Activated CD8-positive, alpha-beta memory T cell treated with anti-CD3 and anti-CD28 coated beads, Interleukin-2, amount 50 U/mL, for 4 hours (primary cell): ENCODE measurements around the gene HEPN1.

Source experiments
- DNase-seq: peaks from one replicate; pipeline ENCODE4 v3.0.0-alpha.2; 2020

Gene HEPN1

GRCh38 chr11:124918950-124919349 lies at the start of gene HEPN1:
TSS of gene HEPN1 (plus strand) at chr11:124919250.
- DNase-seq: no peak

GRCh38 chr11:124869331-124869730 lies 49.7 kb upstream of the HEPN1 start:
- no peak for DNase-seq

GRCh38 chr11:124869856-124870387 lies 49.1 kb upstream of the HEPN1 start:
- DNase-seq: no peak

GRCh38 chr11:124870430-124870829 lies 48.6 kb upstream of the HEPN1 start:
- no peak for DNase-seq

- DNase-seq: no peak
Measured at GRCh38 chr11:124872280-124872679, 46.8 kb upstream of the HEPN1 start.

- no peak for DNase-seq
Measured at GRCh38 chr11:124872741-124873140, 46.3 kb upstream of the HEPN1 start.

- no peak for DNase-seq
Measured at GRCh38 chr11:124873951-124874350, 45.1 kb upstream of the HEPN1 start.

GRCh38 chr11:124874571-124875255 lies 44.3 kb upstream of the HEPN1 start:
- DNase-seq: no peak

GRCh38 chr11:124875401-124875800 lies 43.6 kb upstream of the HEPN1 start:
- DNase-seq: no peak

GRCh38 chr11:124875943-124876817 lies 42.9 kb upstream of the HEPN1 start:
- peak; percentile 78 for DNase-seq

GRCh38 chr11:124876818-124877630 lies 42.0 kb upstream of the HEPN1 start:
- no peak for DNase-seq

- no peak for DNase-seq
Measured at GRCh38 chr11:124877631-124877909, 41.5 kb upstream of the HEPN1 start.

- no peak for DNase-seq
Measured at GRCh38 chr11:124877910-124878758, 40.9 kb upstream of the HEPN1 start.

- no peak for DNase-seq
Measured at GRCh38 chr11:124878759-124879492, 40.1 kb upstream of the HEPN1 start.

GRCh38 chr11:124879493-124880289 lies 39.4 kb upstream of the HEPN1 start:
- DNase-seq: no peak

GRCh38 chr11:124880290-124880611 lies 38.8 kb upstream of the HEPN1 start:
- DNase-seq: no peak

- DNase-seq: no peak
Measured at GRCh38 chr11:124880958-124881357, 38.1 kb upstream of the HEPN1 start.

- DNase-seq: no peak
Measured at GRCh38 chr11:124882339-124883071, 36.5 kb upstream of the HEPN1 start.

GRCh38 chr11:124884340-124884739 lies 34.7 kb upstream of the HEPN1 start:
- no peak for DNase-seq

GRCh38 chr11:124884869-124885479 lies 34.1 kb upstream of the HEPN1 start:
- no peak for DNase-seq
